Thyroid gland (tissue), 4 donors: ENCODE data around the gene CARF. TPM values are rescaled to one million over a fixed set of nuclear protein-coding genes. Genes with fewer than 3 reads are reported as not detected.
"Not testable (repeated sequence)": the region's sequence is repeated elsewhere in the genome, so short reads cannot be mapped to it uniquely, and the experiment has no call there.

ENCODE experiments used
- DNase-seq, 2 donors: peaks; one replicate each; pipeline ENCODE4 v3.0.0-alpha.2; 2019
- H3K27ac ChIP-seq, 3 donors: fragments of 200-600 bp; sonication (generic); 1 replicate in 2 of 3; 2 replicates in 1 of 3; pipeline ENCODE4 v1.5.1; 2016 to 2019; ENCODE audit warnings: mild to moderate bottlenecking in 1 of 3, moderate library complexity in 1 of 3
- H3K27me3 ChIP-seq: fragments of 200-600 bp; sonication (generic); one replicate; pipeline ENCODE4 v1.5.1; 2019
- H3K36me3 ChIP-seq, 2 donors: fragments of 200-600 bp; sonication (generic); one replicate each; pipeline ENCODE4 v1.5.1; 2016 to 2019
- H3K4me1 ChIP-seq, 2 donors: fragments of 200-600 bp; sonication (generic); one replicate each; pipeline ENCODE4 v1.5.1; 2017 to 2019
- H3K4me3 ChIP-seq, 3 donors: fragments of 200-600 bp; sonication (generic); replicated peaks in 1 of 3; 1 replicate in 2 of 3; 2 replicates in 1 of 3; pipeline ENCODE4 v1.5.1; 2016; ENCODE audit warnings: mild to moderate bottlenecking in 1 of 3
- H3K9me3 ChIP-seq: fragments of 200-600 bp; sonication (generic); one replicate; pipeline ENCODE4 v1.5.1; 2017
- POLR2A ChIP-seq, 2 donors: fragments of 450-650 bp; IDR thresholded peaks; one replicate each; pipeline ENCODE4 v1.6.1; 2017; ENCODE audit warnings: antibody characterized with exemption in 2 of 2, mild to moderate bottlenecking in 2 of 2, moderate library complexity in 1 of 2
- WGBS, 2 donors: methylation state at CpG; one replicate each; pipeline ENCODE4 v1.1.5; 2017; 5-methylcytosine and 5-hydroxymethylcytosine counted together
- intact Hi-C: fragments of 100-400 bp; cut with DNase I; formaldehyde crosslinking; loops from one replicate; pipeline ENCODE4 v1.15.1; 2023
- total RNA-seq, 4 donors: library from RNA; depleted of rRNA; stranded (reverse); fragments of >200 nt; gene quantifications; one replicate each; pipeline ENCODE4 v1.2.3, GENCODE V29; 2016
- TF ChIP-seq, protein P1 (sequence below), 6 experiments: fragments of 200-600 bp in 3 of 6; fragments of 450-650 bp in 3 of 6; sonication (generic) in 3 of 6; IDR thresholded peaks; one replicate each; pipeline ENCODE4 v1.5.1; 2016 to 2019; ENCODE audit warnings: antibody characterized with exemption in 6 of 6, mild to moderate bottlenecking in 2 of 6, inconsistent platforms in 1 of 6, moderate library complexity in 1 of 6

Gene CARF
- total RNA-seq, 4 donors from 2014 or later, result 24.7 to 56.3 (median 36.4) TPM

DNA sequence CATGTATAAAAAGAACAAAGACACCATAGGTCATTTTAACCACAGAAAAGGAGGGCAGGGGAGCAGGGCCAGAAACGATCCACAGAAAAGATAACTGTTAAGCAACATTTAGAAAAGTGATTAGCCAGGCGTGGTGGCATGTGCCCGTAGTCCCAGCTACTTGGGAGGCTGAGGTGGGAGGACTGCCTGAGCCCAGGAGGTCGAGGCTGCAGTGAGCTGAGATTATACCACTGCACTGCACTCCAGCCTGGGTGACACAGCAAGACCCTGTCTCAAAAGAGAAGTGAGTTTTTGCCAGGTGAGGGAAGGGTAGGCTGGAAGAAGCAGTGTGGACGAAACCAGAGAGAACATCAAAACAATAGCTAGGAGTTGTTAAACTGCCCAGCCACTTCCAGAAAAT, 3.9 kb upstream of the CARF start:
- Histone ChIP-seq H3K9me3 (no peaks in the 10 kb centered on the region), H3K27me3 (no peaks in the 10 kb centered on the region), H3K27ac (no peak overlapping the region), H3K36me3 (no peaks in the 10 kb centered on the region), H3K4me1 (peaks cover 6 to 10% of the 10 kb centered on the region in 2 donors), H3K4me3 (no peak overlapping the region)
- WGBS, 2 donors, result 90 to 94% methylated on average over 5 of the region's 5 CpGs
- TF ChIP-seq POLR2A (IDR thresholded peaks at IDR 0.05), result no peak
- TF ChIP-seq, protein P1, sequence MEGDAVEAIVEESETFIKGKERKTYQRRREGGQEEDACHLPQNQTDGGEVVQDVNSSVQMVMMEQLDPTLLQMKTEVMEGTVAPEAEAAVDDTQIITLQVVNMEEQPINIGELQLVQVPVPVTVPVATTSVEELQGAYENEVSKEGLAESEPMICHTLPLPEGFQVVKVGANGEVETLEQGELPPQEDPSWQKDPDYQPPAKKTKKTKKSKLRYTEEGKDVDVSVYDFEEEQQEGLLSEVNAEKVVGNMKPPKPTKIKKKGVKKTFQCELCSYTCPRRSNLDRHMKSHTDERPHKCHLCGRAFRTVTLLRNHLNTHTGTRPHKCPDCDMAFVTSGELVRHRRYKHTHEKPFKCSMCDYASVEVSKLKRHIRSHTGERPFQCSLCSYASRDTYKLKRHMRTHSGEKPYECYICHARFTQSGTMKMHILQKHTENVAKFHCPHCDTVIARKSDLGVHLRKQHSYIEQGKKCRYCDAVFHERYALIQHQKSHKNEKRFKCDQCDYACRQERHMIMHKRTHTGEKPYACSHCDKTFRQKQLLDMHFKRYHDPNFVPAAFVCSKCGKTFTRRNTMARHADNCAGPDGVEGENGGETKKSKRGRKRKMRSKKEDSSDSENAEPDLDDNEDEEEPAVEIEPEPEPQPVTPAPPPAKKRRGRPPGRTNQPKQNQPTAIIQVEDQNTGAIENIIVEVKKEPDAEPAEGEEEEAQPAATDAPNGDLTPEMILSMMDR (IDR thresholded peaks at IDR 0.05), result no peak
- no peak for DNase-seq
- intact Hi-C loops, result no loop called here

DNA sequence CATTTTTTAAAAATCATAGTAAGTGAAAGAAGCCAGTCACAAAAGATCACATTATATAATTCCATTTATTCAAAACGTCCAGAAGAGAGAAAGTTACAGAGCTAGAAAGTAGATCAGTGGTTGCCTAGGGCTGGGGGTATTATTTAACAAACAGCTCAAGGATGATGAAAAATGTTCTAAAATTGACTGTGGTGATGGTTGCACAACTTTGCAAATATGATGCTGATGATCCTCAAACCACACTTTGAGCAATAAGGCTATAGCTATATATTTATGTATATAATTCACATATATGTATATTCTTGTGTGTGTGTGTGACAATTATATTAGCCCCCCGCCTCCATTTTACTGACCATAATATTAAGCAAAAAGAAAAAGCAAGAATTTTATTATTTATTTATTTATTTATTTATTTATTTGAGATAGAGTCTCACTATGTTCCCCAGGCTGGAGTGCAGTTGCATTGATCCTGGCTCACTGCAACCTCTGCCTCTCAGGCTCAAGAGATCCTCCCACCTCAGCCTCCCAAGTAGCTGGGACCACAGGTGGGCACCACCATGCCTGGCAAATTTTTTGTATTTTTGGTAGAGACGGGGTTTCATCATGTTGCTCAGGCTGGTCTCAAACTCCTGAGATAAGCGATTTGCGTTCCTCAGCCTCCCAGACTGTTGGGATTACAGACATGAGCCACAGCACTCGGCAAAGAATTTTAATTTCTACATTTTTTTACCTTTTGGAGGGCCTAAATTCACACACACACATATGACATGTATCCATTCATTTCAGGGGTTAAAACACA, 2.5 kb upstream of the CARF start:
- H3K4me1 ChIP-seq, result peaks cover 6 to 10% of the 10 kb centered on the region in 2 donors
- H3K36me3 ChIP-seq, result no peaks in the 10 kb centered on the region
- H3K27me3 ChIP-seq, result no peaks in the 10 kb centered on the region
- TF ChIP-seq, protein P1 (IDR thresholded peaks at IDR 0.05), result no peak
- TF ChIP-seq POLR2A (IDR thresholded peaks at IDR 0.05), result no peak
- DNase-seq, result no peak
- no peak overlapping the region for H3K4me3 ChIP-seq
- WGBS, 2 donors, result 93% methylated on average over 6 of the region's 6 CpGs
- no peak overlapping the region for H3K27ac ChIP-seq
- no peaks in the 10 kb centered on the region for H3K9me3 ChIP-seq
- intact Hi-C loops, result no loop called here

DNA sequence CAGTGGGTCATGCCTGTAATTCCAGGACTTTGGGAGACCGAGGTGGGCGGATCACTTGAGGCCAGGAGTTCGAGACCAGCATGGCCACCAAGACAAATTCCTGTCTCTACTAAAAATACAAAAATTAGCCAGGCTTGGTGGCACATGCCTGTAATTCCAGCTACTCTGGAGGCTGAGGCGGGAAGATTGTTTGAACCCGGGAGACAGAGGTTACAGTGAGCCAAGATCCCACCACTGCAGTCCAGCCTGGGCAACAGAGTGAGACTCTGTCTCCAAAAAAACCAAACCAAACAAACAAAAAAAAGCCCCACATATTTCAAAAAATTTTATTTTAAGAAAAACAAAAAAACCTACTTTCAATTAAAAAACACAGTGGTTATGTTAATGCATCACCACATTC, 1.8 kb upstream of the CARF start:
- H3K9me3 ChIP-seq, H3K4me1 ChIP-seq, H3K36me3 ChIP-seq, H3K27ac ChIP-seq, H3K4me3 ChIP-seq, intact Hi-C loops, H3K27me3 ChIP-seq, DNase-seq: not testable (repeated sequence)
- WGBS, 2 donors, result 87 to 91% methylated on average over 5 of the region's 5 CpGs

DNA sequence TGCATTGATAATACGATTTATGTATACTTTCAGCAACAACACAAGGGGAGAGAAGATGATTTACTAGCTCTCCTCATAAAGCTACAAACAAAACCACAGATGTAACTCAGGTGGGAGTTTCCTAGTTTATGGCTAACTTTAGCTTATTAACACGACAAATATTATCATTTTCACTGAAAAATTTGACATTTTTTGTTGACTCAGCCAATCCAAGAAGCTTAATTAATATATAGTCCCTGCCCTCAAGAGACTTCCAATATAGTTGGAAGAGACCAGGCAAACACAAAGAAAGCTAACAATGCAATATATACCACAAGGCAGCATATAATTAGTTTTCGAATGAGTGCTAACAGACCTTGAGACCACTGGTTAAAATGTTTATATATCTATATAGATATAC, 1.4 kb upstream of the CARF start:
- H3K27ac ChIP-seq, result no peak overlapping the region
- H3K27me3 ChIP-seq, result no peaks in the 10 kb centered on the region
- no peak for DNase-seq
- intact Hi-C loops, result no loop called here
- 16 to 24% methylated on average over 3 of the region's 3 CpGs for WGBS, 2 donors
- no peaks in the 10 kb centered on the region for H3K9me3 ChIP-seq
- H3K36me3 ChIP-seq, result no peaks in the 10 kb centered on the region
- TF ChIP-seq POLR2A (IDR thresholded peaks at IDR 0.05), result no peak
- TF ChIP-seq, protein P1 (IDR thresholded peaks at IDR 0.05), result no peak
- peaks cover 6 to 10% of the 10 kb centered on the region in 2 donors for H3K4me1 ChIP-seq
- peak overlapping the region in 1 of 3 donors; percentile 58 for H3K4me3 ChIP-seq

DNA sequence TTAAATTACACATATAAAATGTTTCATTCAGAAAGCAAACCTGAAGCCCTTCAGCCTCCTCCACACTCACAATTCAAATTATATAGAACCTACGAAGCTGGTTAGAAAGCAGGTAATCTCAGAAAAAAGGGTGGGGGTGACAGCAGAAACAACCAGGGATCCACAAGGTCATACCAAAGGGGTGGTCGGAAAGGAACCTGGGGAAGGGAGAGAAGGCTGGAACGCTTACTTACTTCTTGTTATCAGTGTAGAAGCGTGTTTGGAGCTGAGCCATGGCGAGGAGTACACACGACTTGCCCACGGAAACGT, 918 bp upstream of the CARF start:
- DNase-seq, result no peak
- peak overlapping the region; percentile 54 to 94 (median 89) for H3K27ac ChIP-seq
- H3K36me3 ChIP-seq, result no peaks in the 10 kb centered on the region
- H3K9me3 ChIP-seq, result no peaks in the 10 kb centered on the region
- intact Hi-C loops, result no loop called here
- no peaks in the 10 kb centered on the region for H3K27me3 ChIP-seq
- WGBS, 2 donors, result 0% methylated on average over 8 of the region's 8 CpGs
- H3K4me3 ChIP-seq, result peak overlapping the region; percentile 7 to 58 (median 24)
- H3K4me1 ChIP-seq, result peaks cover 6 to 10% of the 10 kb centered on the region in 2 donors
- TF ChIP-seq, protein P1 (IDR thresholded peaks at IDR 0.05), result no peak
- no peak for TF ChIP-seq POLR2A (IDR thresholded peaks at IDR 0.05)

DNA sequence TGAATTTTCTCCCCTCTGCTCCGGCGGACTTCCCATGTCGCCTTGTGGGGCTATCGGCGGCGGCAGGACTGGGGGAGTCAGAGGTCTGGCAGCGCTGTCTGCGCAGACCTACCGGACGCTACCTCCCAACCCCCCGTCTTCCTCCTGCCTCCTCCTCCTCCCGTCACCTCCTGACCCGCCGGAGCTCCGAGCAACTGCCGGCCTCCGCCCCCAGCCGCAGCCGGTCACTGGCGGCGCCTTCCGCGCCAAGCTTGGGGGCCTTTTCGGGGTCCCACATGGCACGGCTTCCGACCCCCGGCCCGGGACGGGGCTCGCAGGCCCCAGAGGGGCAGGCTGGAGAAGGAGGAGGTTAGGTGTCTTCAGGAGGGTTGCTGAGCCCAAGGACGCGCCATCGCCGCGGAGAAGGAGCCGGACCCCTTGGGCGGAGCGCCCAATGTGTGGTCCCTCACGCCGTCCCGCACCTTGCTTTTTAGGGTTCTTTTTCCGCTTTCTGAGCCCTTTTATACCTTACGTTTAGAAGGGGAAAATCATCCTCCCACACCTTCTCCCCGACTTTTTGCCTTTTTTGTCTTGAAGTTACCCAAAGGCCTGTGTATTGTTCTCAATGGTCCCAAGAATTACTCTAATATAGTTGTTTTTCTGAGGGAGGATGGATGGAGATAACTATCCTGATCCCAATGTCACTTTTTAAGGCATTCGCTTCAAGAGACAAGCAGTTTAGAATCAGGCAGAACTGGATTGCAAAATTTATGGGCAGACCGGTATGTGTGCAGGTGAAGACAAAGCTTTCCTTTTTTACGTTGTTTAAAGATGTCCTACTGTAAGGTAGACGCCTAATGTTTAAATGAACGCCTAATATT, 497 bp downstream of the CARF start:
- H3K4me1 ChIP-seq, H3K9me3 ChIP-seq, DNase-seq, intact Hi-C loops, H3K36me3 ChIP-seq, H3K27me3 ChIP-seq: not testable (repeated sequence)
- 4 to 6% methylated on average over 8 to 21 of the region's 49 CpGs for WGBS, 2 donors
- peak overlapping the region; percentile 7 to 58 (median 40) for H3K4me3 ChIP-seq
- peak overlapping the region; percentile 54 to 94 (median 89) for H3K27ac ChIP-seq
